OCI-LY1 (cell line): Measurements from ENCODE around the gene TYSND1.

Experiments
- H2AFZ ChIP-seq: fragments of 200-600 bp; sonication (generic), shearing (Covaris generic); 2 replicates; pipeline ENCODE4 v1.6.0; 2014; ENCODE audit warnings: antibody characterized with exemption, mild to moderate bottlenecking, low read length
- H3F3A ChIP-seq: fragments of 200-600 bp; sonication (generic), shearing (Covaris generic); 2 replicates; pipeline ENCODE4 v1.6.0; 2014; ENCODE audit warnings: mild to moderate bottlenecking, antibody characterized with exemption, low read length, moderate library complexity; ENCODE audit not compliant: insufficient read depth
- H3K27ac ChIP-seq: fragments of 200-600 bp; sonication (generic); 2 replicates; pipeline ENCODE4 v1.5.1; 2014; ENCODE audit warnings: low read length, mixed run types, mild to moderate bottlenecking, low read depth; ENCODE audit not compliant: poor library complexity, severe bottlenecking
- H3K27me3 ChIP-seq: fragments of 200-600 bp; sonication (generic); 2 replicates; pipeline ENCODE4 v1.6.0; 2014; ENCODE audit warnings: antibody characterized with exemption, mild to moderate bottlenecking, low read length, moderate library complexity; ENCODE audit not compliant: insufficient read depth
- H3K36me3 ChIP-seq: fragments of 200-600 bp; sonication (generic); 2 replicates; pipeline ENCODE4 v1.6.1; 2014; ENCODE audit warnings: mild to moderate bottlenecking, antibody characterized with exemption, low read length, moderate library complexity, mixed read lengths; ENCODE audit not compliant: insufficient read depth
- H3K4me1 ChIP-seq: fragments of 200-600 bp; sonication (generic); 2 replicates; pipeline ENCODE4 v1.5.1; 2014; ENCODE audit warnings: mild to moderate bottlenecking, low read length, moderate library complexity; ENCODE audit not compliant: insufficient read depth, severe bottlenecking
- H3K4me2 ChIP-seq: fragments of 200-600 bp; sonication (generic), shearing (Covaris generic); 2 replicates; pipeline ENCODE4 v1.6.1; 2014; ENCODE audit warnings: low read length
- H3K4me3 ChIP-seq: fragments of 200-600 bp; sonication (generic); 2 replicates; pipeline ENCODE4 v1.5.1; 2014; ENCODE audit warnings: low read length, low read depth, mild to moderate bottlenecking, mixed read lengths; ENCODE audit not compliant: poor library complexity, severe bottlenecking
- H3K79me2 ChIP-seq: fragments of 200-600 bp; shearing (Covaris generic); 2 replicates; pipeline ENCODE4 v1.6.1; 2016; ENCODE audit warnings: mixed run types, low read length, mixed read lengths; ENCODE audit not compliant: insufficient read depth
- H3K9ac ChIP-seq: fragments of 200-600 bp; sonication (generic), shearing (Covaris generic); 2 replicates; pipeline ENCODE4 v1.6.1; 2014; ENCODE audit warnings: mild to moderate bottlenecking, low read length, mixed read lengths
- H3K9me2 ChIP-seq: fragments of 200-600 bp; sonication (generic), shearing (Covaris generic); 2 replicates; pipeline ENCODE4 v1.6.1; 2014; ENCODE audit warnings: low read depth, mild to moderate bottlenecking, low read length, mixed read lengths
- H3K9me3 ChIP-seq: fragments of 200-600 bp; shearing (Covaris generic); 2 replicates; pipeline ENCODE4 v1.6.1; 2014; ENCODE audit warnings: low read length, mixed read lengths
- H4K20me1 ChIP-seq: fragments of 200-600 bp; sonication (generic), shearing (Covaris generic); 2 replicates; pipeline ENCODE4 v1.6.0; 2016; ENCODE audit warnings: mild to moderate bottlenecking, low read length; ENCODE audit not compliant: insufficient read depth
- EZH2 ChIP-seq: fragments of 200-600 bp; sonication (generic), shearing (Covaris generic); IDR thresholded peaks from 2 replicates; pipeline ENCODE4 v1.8.0; 2017; ENCODE audit warnings: borderline replicate concordance, mixed run types, mild to moderate bottlenecking, antibody characterized with exemption, low read length, moderate library complexity, mixed read lengths
- TF ChIP-seq, protein P1 (sequence below): fragments of 200-600 bp; sonication (generic), shearing (Covaris generic); IDR thresholded peaks from 2 replicates; pipeline ENCODE4 v1.5.1; 2017; ENCODE audit warnings: mild to moderate bottlenecking, antibody characterized with exemption, low read length, moderate library complexity, mixed read lengths

TYSND1 gene

DNA sequence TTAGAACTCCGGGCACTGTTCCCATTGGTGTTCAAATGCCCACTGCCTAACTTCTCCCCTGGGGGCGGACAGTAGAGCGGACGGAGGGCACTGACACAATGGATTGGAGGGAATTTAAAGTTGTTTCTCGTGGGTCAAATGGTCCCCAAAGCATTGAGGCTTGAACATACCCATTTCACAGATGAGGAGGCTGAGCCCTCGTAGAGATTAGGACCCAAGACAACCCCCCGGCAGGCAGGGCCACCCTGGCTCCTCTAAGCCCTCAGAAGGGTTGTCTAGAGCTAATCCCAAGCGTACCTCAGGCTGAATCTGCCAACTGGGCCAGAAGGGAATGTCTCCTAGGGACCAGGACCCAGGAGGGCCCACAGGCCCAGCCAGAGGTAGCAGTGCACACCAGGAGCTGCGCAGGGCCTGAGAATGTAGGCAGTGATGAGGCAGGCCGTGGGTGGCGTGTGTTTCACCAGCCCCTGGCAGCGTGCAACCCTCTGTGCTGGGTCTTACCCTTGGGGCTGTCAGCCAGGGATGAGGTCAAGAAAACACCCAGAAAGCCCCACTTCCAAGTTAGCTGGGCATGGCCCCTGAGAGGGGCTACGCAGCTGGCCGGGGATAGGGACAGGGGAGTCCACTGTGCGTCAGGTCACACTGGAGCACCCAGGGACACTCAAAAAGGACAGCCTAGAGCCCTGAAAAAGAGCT is 19.7 kb downstream of the TYSND1 start:
- Histone ChIP-seq H3K79me2 (0 out of 2 replicates have a peak, but pooled peaks cover 6% of the 10 kb centered on the region), H3K4me2 (peak overlapping the region; percentile 50; the same call in 1 of the 2 replicates), H3K9ac (no peak overlapping the region; the same call in 1 of the 2 replicates)

DNA sequence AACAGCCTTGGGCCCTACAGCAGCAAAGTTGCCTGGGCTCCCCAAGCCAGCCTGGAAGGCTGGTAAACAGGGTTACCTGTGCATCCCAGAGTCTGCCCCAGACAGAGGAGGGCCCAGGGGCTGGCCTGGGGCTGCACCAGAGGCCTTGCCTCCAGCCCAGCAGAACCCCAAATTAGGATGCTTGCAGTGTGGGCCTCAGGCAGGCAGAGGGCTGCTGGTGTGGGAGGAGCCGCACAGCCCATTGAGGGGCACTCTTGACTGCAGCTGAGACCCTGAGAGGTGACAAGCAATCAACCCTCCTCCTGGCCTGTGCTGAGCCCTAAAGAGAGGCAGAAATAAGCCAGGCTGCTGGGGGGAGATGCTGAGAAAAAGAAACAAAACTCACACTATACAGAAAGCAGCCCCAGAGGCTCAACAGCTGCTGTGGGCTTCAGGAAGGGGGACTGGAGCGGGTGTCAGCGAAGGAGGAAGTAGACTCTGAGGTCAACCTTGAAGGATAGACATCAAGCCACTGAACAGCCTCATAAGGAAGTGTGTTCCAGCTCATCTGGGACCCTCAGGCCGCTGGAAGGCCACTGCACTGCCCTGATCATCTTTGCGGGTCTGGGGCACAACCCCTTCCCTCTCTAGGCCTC is 20.5 kb downstream of the TYSND1 start:
- no peaks in the 10 kb centered on the region for H3K27me3 ChIP-seq
- peaks cover 17% of the 10 kb centered on the region; the same call in 1 of the 2 replicates for H3K36me3 ChIP-seq
- H3K4me3 ChIP-seq, result no peak overlapping the region
- no peaks in the 10 kb centered on the region for H4K20me1 ChIP-seq
- no peak overlapping the region; the same call in 1 of the 2 replicates for H3K9ac ChIP-seq
- H3F3A ChIP-seq, result peaks cover 7% of the 10 kb centered on the region; the same call in 1 of the 2 replicates
- H3K27ac ChIP-seq, result peak overlapping the region; percentile 76
- H3K9me2 ChIP-seq, result no peaks in the 10 kb centered on the region
- H3K4me1 ChIP-seq, result peaks cover 34% of the 10 kb centered on the region
- H3K4me2 ChIP-seq, result peak overlapping the region; percentile 50; the same call in 1 of the 2 replicates
- H3K9me3 ChIP-seq, result no peaks in the 10 kb centered on the region
- no peak overlapping the region for H2AFZ ChIP-seq
- TF ChIP-seq, protein P1, sequence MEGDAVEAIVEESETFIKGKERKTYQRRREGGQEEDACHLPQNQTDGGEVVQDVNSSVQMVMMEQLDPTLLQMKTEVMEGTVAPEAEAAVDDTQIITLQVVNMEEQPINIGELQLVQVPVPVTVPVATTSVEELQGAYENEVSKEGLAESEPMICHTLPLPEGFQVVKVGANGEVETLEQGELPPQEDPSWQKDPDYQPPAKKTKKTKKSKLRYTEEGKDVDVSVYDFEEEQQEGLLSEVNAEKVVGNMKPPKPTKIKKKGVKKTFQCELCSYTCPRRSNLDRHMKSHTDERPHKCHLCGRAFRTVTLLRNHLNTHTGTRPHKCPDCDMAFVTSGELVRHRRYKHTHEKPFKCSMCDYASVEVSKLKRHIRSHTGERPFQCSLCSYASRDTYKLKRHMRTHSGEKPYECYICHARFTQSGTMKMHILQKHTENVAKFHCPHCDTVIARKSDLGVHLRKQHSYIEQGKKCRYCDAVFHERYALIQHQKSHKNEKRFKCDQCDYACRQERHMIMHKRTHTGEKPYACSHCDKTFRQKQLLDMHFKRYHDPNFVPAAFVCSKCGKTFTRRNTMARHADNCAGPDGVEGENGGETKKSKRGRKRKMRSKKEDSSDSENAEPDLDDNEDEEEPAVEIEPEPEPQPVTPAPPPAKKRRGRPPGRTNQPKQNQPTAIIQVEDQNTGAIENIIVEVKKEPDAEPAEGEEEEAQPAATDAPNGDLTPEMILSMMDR, result no peak
- no peak for TF ChIP-seq EZH2
- 0 out of 2 replicates have a peak, but pooled peaks cover 6% of the 10 kb centered on the region for H3K79me2 ChIP-seq

More for the DNA sequence above, 19.7 kb downstream of the TYSND1 start:
- Histone ChIP-seq H3F3A (peaks cover 7% of the 10 kb centered on the region; the same call in 1 of the 2 replicates), H4K20me1 (no peaks in the 10 kb centered on the region), H3K27me3 (no peaks in the 10 kb centered on the region), H3K4me1 (peaks cover 42% of the 10 kb centered on the region), H3K27ac (peak overlapping the region; percentile 76), H3K9me2 (no peaks in the 10 kb centered on the region), H3K4me3 (no peak overlapping the region), H3K36me3 (peaks cover 17% of the 10 kb centered on the region; the same call in 1 of the 2 replicates), H3K9me3 (no peaks in the 10 kb centered on the region), H2AFZ (no peak overlapping the region)
- TF ChIP-seq, protein P1, result no peak
- no peak for TF ChIP-seq EZH2

DNA sequence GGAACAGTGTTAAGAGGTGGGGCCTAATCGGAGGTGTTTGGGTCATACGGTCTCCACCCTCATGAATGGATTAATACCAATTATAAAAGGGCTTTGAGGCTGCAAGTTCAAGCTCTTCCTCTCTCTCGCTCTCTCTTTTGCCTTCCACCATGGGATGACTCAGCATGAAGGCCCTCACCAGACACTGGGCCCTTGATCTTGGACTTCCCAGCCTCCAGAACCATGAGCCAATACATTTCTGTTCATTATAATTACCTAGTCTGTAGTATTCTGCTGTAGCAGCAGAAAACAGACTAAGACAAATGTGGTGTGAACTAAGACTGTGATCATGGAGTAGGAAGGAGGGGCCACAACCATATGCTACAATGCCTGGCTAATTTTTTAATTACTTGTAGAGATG is 21.6 kb downstream of the TYSND1 start:
- H3K9me3 ChIP-seq, result no peaks in the 10 kb centered on the region
- H3K27ac ChIP-seq, result peak overlapping the region; percentile 36
- no peaks in the 10 kb centered on the region for H4K20me1 ChIP-seq
- H3K79me2 ChIP-seq, result no peaks in the 10 kb centered on the region
- H3F3A ChIP-seq, result no peaks in the 10 kb centered on the region
- H3K9me2 ChIP-seq, result no peaks in the 10 kb centered on the region
- H2AFZ ChIP-seq, result no peak overlapping the region
- H3K9ac ChIP-seq, result no peak overlapping the region; the same call in 1 of the 2 replicates
- peaks cover 25% of the 10 kb centered on the region for H3K4me1 ChIP-seq
- H3K36me3 ChIP-seq, result peaks cover 27% of the 10 kb centered on the region; the same call in 1 of the 2 replicates
- TF ChIP-seq, protein P1, result no peak
- TF ChIP-seq EZH2, result no peak
- H3K4me3 ChIP-seq, result no peak overlapping the region
- no peaks in the 10 kb centered on the region for H3K27me3 ChIP-seq
- no peak overlapping the region for H3K4me2 ChIP-seq
